Measurements from ENCODE around the gene ELOVL4.

The ELOVL4 gene

DNA sequence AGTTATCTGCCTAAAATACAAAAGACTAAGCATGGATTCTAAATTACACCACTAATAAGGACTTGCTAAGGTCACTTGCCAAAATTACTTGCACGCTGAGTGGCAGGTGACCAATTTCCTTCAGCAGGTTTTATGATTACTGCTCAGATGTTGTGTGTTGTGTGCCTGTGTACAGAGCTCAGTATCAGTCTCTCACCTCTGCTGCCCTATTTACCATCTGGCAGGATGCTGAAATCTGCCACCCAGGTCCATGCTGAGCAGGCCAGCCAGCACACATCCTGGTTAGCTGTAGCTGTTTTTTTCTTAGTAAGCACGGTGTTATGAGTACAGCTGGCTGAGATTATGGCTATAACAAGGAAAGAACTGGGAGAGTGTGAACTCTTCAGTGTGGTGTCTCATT is 34.0 kb downstream of the ELOVL4 start:
- DNase-seq (ENCODE audit: low read depth in 2 of 2) = no peak

- DNase-seq (ENCODE audit: low read depth in 2 of 2) = no peak
These were observed 35.4 kb downstream of the ELOVL4 start for GRCh38 chr6:79911992-79912391.

DNA sequence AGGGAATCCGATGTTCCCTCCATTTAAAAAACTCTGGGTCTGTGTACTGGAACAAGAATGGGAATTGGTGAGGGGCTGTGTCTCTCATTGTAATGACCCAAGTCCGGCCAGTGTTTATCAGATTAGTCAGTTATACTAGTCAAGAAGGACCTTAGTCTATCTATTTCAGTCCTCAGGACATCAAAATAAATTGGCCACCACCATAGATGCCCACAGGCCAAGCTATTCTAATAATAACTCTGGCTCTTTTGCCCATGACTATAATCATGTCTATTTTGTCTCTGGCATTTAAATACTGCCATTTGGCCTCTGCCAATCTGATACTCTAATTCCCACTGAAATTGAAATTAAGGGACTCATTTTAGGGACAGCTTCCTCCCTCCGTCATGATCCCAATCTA is 37.8 kb downstream of the ELOVL4 start:
- no peak for DNase-seq (ENCODE audit: low read depth in 2 of 2)

DNA sequence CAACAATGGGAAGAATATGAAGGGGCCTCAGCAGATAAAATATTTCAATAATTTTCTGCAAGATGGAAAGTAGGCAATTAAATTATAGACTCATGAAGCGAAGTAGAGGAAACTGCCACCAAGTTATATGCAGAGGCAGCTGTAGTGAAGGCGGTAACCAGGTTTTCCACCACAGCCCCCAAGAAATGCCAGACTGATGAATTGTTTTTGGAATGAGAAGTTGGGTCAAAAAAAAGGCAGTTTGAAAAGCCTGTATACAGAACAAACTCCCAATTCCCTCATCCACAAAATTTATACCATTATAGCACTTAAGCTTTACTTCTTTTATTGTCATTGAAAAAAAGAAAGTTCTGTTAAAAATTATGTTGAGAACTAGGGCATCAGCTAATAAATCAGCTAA is 45.3 kb downstream of the ELOVL4 start:
- no peak for DNase-seq (ENCODE audit: low read depth in 2 of 2)

- no peak for DNase-seq (ENCODE audit: low read depth in 2 of 2)
These were observed 49.3 kb downstream of the ELOVL4 start for GRCh38 chr6:79898076-79898475.

GRCh38 chr6:79896075-79896449 is 51.3 kb downstream of the ELOVL4 start:
- DNase-seq (ENCODE audit: low read depth in 2 of 2) = no peak

DNA sequence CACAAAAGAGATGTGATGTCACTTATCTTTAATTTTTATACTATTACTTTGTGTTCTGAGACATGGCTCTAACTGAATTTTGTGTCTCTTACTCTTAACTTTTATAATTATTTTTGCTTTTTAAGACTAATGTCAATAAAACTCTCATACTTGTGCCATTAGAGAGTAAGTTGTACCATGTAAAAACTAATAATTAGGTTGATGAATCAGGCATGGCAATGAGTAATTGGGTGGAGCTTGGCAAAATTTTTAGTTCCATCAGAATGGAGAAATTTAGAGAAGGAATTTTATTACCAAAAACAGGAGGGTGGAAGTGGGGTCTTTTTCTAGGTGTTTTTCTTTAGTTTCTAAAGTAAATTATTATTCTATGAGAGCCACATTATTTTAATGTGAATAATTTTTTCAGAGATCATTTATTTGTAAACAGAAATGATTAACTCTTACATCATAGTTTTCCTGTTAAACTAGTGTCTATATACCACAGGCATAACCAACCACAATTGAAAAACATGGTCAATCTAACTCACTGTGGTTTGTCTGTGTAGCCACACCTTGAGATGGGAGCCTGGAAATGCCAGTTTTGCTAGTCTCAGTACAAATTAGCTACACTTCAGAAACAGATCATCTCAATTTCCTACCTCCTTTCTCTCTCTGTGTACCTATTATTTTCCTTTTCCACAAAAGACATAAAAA is 51.8 kb downstream of the ELOVL4 start:
- DNase-seq (ENCODE audit: low read depth in 2 of 2) = no peak

GRCh38 chr6:79894939-79895338 is 52.4 kb downstream of the ELOVL4 start:
- no peak for DNase-seq (ENCODE audit: low read depth in 2 of 2)

GRCh38 chr6:79888587-79888986 is 58.8 kb downstream of the ELOVL4 start:
- DNase-seq (ENCODE audit: low read depth in 2 of 2) = no peak

GRCh38 chr6:79878142-79878748 is 69.1 kb downstream of the ELOVL4 start:
- no peak for DNase-seq (ENCODE audit: low read depth in 2 of 2)

DNA sequence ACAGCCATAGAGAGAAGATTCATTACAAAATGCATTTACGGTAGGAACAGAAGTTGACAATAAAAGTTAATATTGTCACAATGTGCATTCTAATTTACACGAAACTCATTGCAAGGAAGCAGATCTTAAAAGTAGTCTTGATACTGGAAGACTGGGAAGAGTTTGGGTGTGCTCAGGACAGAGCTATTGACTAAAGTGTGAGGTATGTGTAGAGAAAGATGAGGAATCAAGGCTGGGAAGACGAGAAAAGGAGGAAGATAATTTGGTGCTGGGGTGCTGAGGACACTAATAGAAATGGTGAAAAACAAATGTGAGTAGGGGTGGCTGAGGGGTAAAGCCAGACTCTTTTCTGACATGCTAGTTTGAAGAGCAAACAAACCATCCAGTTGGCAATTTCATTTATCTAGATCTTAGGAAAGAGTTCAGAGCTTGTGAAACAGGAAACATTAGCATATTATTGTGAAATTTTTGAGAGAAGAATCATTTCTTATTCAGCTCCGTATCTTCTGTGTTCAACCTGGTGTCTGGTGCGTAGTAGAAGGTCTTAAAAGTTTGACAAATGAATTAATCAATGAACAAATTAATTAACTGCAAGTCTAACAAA is 72.7 kb downstream of the ELOVL4 start:
- DNase-seq (ENCODE audit: low read depth in 2 of 2) = no peak

DNA sequence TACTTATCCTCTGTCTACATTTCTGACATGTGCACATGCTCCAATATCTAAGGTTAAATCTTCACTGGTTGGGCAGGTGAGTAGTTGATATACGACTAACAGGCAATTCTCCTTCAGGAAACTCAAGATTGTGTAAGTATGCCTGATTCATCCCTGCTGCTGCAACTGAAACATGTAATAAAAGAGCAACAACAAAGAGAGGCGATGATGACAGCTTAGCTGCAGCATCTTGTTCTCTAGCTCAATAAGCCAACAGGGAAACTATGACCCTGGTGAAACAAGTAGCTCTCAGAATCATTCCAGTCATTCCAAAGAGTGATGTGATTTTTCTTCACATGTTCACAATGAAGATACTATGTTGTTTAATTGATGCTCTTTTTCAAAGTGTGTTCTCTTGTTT is 74.4 kb downstream of the ELOVL4 start:
- no peak for DNase-seq (ENCODE audit: low read depth in 2 of 2)

GRCh38 chr6:79872303-79872702 is 75.0 kb downstream of the ELOVL4 start:
- no peak for DNase-seq (ENCODE audit: low read depth in 2 of 2)

GRCh38 chr6:79869600-79870084 is 77.7 kb downstream of the ELOVL4 start:
- peak; percentile 65 to 71 for DNase-seq (ENCODE audit: low read depth in 2 of 2)

GRCh38 chr6:79869184-79869583 is 78.2 kb downstream of the ELOVL4 start:
- DNase-seq (ENCODE audit: low read depth in 2 of 2) = no peak

DNA sequence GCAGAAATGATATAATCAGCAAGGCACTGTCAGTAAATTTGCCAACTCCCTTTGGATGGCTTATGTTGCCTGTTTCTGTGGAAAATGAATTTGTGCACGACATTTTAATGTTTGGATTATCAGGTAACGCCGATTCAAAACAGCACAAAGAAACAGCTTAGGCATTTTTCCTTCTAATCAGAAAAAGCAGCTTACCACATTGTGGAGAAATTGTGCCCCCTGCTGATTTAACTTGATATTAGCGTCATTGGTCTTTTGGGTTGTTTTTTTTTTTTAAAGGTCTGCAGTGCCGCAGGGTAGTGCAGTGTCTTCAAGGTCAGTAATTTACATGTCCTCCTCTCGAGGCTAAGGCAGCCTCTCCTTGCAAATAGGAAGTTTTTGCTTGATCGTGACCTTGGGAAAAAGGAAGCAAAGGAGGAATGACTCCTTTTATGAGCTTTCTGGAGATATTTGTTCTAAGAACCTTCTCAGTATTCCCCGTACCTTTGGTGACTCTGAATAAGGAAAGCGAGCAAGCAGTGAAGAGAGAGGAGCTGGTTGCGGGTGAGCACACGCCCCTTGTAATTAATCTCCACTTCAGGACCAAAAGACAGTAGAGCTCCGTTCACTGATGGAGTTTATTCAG is 79.1 kb downstream of the ELOVL4 start:
- peak in 1 of 2 donors; percentile 1 for DNase-seq (ENCODE audit: low read depth in 2 of 2)

Measured in stimulated activated CD8-positive, alpha-beta memory T cell treated with anti-CD3 and anti-CD28 coated beads, Interleukin-2, amount 100 ng/mL, for 48 hours (primary cell).